OCI-LY3 (cell line): Measurements from ENCODE around the gene ZNF45.
"Not testable (repeated sequence)": the region's sequence is repeated elsewhere in the genome, so short reads cannot be mapped to it uniquely, and the experiment has no call there.

Experiments
- CTCF ChIP-seq: fragments of 200-600, 300-600 bp; sonication (generic); IDR thresholded peaks from 2 replicates; pipeline ENCODE4 v1.5.1; 2014; ENCODE audit warnings: antibody characterized with exemption, low read length, low read depth
- EZH2phosphoT487 ChIP-seq: fragments of 200-600 bp; shearing (Covaris generic); IDR thresholded peaks from 2 replicates; pipeline ENCODE4 v1.6.1; 2018; ENCODE audit warnings: antibody characterized with exemption, mixed run types, low read depth

GRCh38 chr19:43947412-43947811 lies 12.3 kb upstream of the ZNF45 start:
- TF ChIP-seq CTCF, EZH2phosphoT487: not testable (repeated sequence)
